Bronchial epithelial cell (primary cell): ENCODE results near the gene ARL6IP5. TPM values are rescaled to one million over a fixed set of nuclear protein-coding genes. Genes with fewer than 3 reads are reported as not detected.

Experiments
- DNase-seq: peaks from one replicate; pipeline ENCODE4 v3.0.0-alpha.2; 2010; ENCODE audit warnings: low read depth
- FAIRE-seq: peaks from 2 replicates; lab custom pipeline; 2011; peaks lifted over from hg19 to GRCh38; lab: Jason Lieb, UNC
- H3K27me3 ChIP-seq: 2 replicates; pipeline ENCODE4 v1.5.1; 2011; ENCODE audit warnings: low read length; ENCODE audit not compliant: control insufficient read depth, insufficient read depth
- H3K36me3 ChIP-seq: 2 replicates; pipeline ENCODE4 v1.5.1; 2011; ENCODE audit warnings: low read length; ENCODE audit not compliant: control insufficient read depth, insufficient read depth
- H3K4me3 ChIP-seq: 2 replicates; pipeline ENCODE4 v1.5.1; 2011; ENCODE audit warnings: mild to moderate bottlenecking, low read depth, low read length, control low read depth
- CTCF ChIP-seq: IDR thresholded peaks from 2 replicates; pipeline ENCODE4 v1.5.1; 2011; ENCODE audit warnings: mild to moderate bottlenecking, moderate library complexity, low read length, control low read depth, inconsistent platforms; ENCODE audit not compliant: insufficient read depth, severe bottlenecking
- total RNA-seq: library from RNA; depleted of rRNA; stranded (reverse); fragments of >200 nt; gene quantifications from 2 replicates; pipeline ENCODE4 v1.2.1, GENCODE V29; 2014

ARL6IP5 gene
- total RNA-seq, 1 donor from 2014 or later: 37.6 TPM

GRCh38 chr3:69120879-69121464 is 36.2 kb downstream of the ARL6IP5 start:
- FAIRE-seq: no peak
- H3K36me3 ChIP-seq: no peaks in the 10 kb centered on the region
- H3K27me3 ChIP-seq: no peaks in the 10 kb centered on the region
- peak; percentile 85 for DNase-seq
- TF ChIP-seq CTCF: peak; percentile 86
- H3K4me3 ChIP-seq: no peak overlapping the region

GRCh38 chr3:69121513-69121912 is 36.8 kb downstream of the ARL6IP5 start:
- Histone ChIP-seq H3K27me3 (no peaks in the 10 kb centered on the region), H3K36me3 (no peaks in the 10 kb centered on the region), H3K4me3 (no peak overlapping the region)
- FAIRE-seq (no peak), DNase-seq (no peak)
- TF ChIP-seq CTCF: no peak

GRCh38 chr3:69121950-69122349 is 37.2 kb downstream of the ARL6IP5 start:
- TF ChIP-seq CTCF: no peak

GRCh38 chr3:69122403-69122802 is 37.7 kb downstream of the ARL6IP5 start, which contains the start of gene LMOD3:
Gene LMOD3, minus strand, starts transcription at chr3:69122595. Its CDS starts 209 bp downstream, at chr3:69122386.
- Histone ChIP-seq H3K36me3 (no peaks in the 10 kb centered on the region), H3K27me3 (no peaks in the 10 kb centered on the region), H3K4me3 (no peak within 1 kb of the TSS)
- TF ChIP-seq CTCF: no peak
- DNase-seq: no peak
- no peak for FAIRE-seq

More at GRCh38 chr3:69121950-69122349, 37.2 kb downstream of the ARL6IP5 start:
- no peaks in the 10 kb centered on the region for H3K27me3 ChIP-seq
- no peak overlapping the region for H3K4me3 ChIP-seq
- DNase-seq (no peak), FAIRE-seq (no peak)
- H3K36me3 ChIP-seq: no peaks in the 10 kb centered on the region

- no peak for TF ChIP-seq CTCF
- DNase-seq (no peak), FAIRE-seq (no peak)
- no peaks in the 10 kb centered on the region for H3K27me3 ChIP-seq
- no peak overlapping the region for H3K4me3 ChIP-seq
- H3K36me3 ChIP-seq: no peaks in the 10 kb centered on the region
Observed at GRCh38 chr3:69126216-69126615, 41.5 kb downstream of the ARL6IP5 start.

- no peak for TF ChIP-seq CTCF
- no peak for FAIRE-seq
- no peak for DNase-seq
- Histone ChIP-seq H3K27me3 (no peaks in the 10 kb centered on the region), H3K4me3 (no peak overlapping the region), H3K36me3 (no peaks in the 10 kb centered on the region)
Observed at GRCh38 chr3:69126999-69127398, 42.3 kb downstream of the ARL6IP5 start.
